OCI-LY1 (cell line): ENCODE results near the gene LCOR.

Experiments used
- CTCF ChIP-seq: fragments of 200-600 bp; sonication (generic), shearing (Covaris generic); IDR thresholded peaks from 2 replicates; pipeline ENCODE4 v1.5.1; 2017; ENCODE audit warnings: mild to moderate bottlenecking, antibody characterized with exemption, low read length, moderate library complexity, mixed read lengths
- EZH2 ChIP-seq: fragments of 200-600 bp; sonication (generic), shearing (Covaris generic); IDR thresholded peaks from 2 replicates; pipeline ENCODE4 v1.8.0; 2017; ENCODE audit warnings: borderline replicate concordance, mixed run types, mild to moderate bottlenecking, antibody characterized with exemption, low read length, moderate library complexity, mixed read lengths

DNA sequence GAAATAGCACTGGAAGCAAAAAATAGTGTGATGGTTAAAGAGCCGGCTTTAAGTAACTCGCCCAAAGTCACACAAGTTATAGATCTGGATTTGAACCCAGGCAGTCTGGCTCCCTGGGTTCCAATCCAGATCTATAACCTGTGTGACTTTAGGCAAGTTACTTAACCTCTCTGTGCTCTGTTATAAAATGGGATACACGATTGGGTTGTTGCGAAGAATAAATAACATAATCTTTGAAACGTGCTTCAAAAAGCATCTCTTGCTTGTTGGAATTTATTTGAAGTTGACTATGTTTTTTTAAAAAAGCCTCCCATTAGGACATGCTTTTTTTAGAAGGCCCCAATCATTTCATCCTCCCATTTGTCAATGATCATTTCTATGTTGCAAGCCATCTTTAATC is 3.5 kb upstream of the LCOR start:
- TF ChIP-seq EZH2, result no peak
- TF ChIP-seq CTCF, result no peak
